Parathyroid adenoma (tissue), 2 donors: ENCODE data around the gene RNASEH2B.

Experiments used
- H2AFZ ChIP-seq: fragments of 300-600 bp; sonication (generic); one replicate; pipeline ENCODE4 v1.7.0; 2017; ENCODE audit warnings: antibody characterized with exemption, mild to moderate bottlenecking
- H3K27ac ChIP-seq: fragments of 300-600 bp; sonication (generic); one replicate; pipeline ENCODE4 v1.7.0; 2017
- H3K27me3 ChIP-seq: fragments of 300-600 bp; sonication (generic); one replicate; pipeline ENCODE4 v1.7.0; 2017; ENCODE audit warnings: low read length; ENCODE audit not compliant: control insufficient read depth, insufficient read depth
- H3K36me3 ChIP-seq: fragments of 300-600 bp; sonication (generic); one replicate; pipeline ENCODE4 v1.7.0; 2017; ENCODE audit warnings: low read length; ENCODE audit not compliant: control insufficient read depth, insufficient read depth
- H3K4me1 ChIP-seq: fragments of 300-600 bp; sonication (generic); one replicate; pipeline ENCODE4 v1.7.0; 2017; ENCODE audit warnings: control low read depth
- H3K4me2 ChIP-seq: fragments of 300-600 bp; sonication (generic); one replicate; pipeline ENCODE4 v1.7.0; 2017; ENCODE audit warnings: low read length
- H3K4me3 ChIP-seq: fragments of 300-600 bp; sonication (generic); one replicate; pipeline ENCODE4 v1.7.0; 2017; ENCODE audit warnings: low read depth, low read length
- H3K79me2 ChIP-seq: fragments of 300-600 bp; sonication (generic); one replicate; pipeline ENCODE4 v1.7.0; 2017; ENCODE audit warnings: control low read depth
- H3K9ac ChIP-seq: fragments of 300-600 bp; sonication (generic); one replicate; pipeline ENCODE4 v1.7.0; 2017; ENCODE audit warnings: mild to moderate bottlenecking
- H3K9me3 ChIP-seq: fragments of 300-600 bp; sonication (generic); one replicate; pipeline ENCODE4 v1.7.0; 2017; ENCODE audit warnings: low read length; ENCODE audit not compliant: control insufficient read depth
- CTCF ChIP-seq: fragments of 300-600 bp; sonication (generic); IDR thresholded peaks from one replicate; pipeline ENCODE4 v1.7.0; 2017; ENCODE audit warnings: antibody characterized with exemption, mild to moderate bottlenecking
- donor health status: primary hyperparathyroidism.

The RNASEH2B gene

GRCh38 chr13:50909605-50910484 is at the start of gene RNASEH2B:
Gene RNASEH2B, plus strand, starts transcription at chr13:50909791. Its CDS starts 286 bp downstream, at chr13:50910077.
- Histone ChIP-seq H3K9me3 (no peaks in the 10 kb centered on the region), H3K4me1 (peaks cover 5% of the 10 kb centered on the region), H3K36me3 (no peaks in the 10 kb centered on the region)

GRCh38 chr13:50864492-50864891 is 45.1 kb upstream of the RNASEH2B start:
- no peak overlapping the region for H2AFZ ChIP-seq
- H3K36me3 ChIP-seq: no peaks in the 10 kb centered on the region
- H3K79me2 ChIP-seq: no peaks in the 10 kb centered on the region
- H3K9ac ChIP-seq: no peak overlapping the region
- no peaks in the 10 kb centered on the region for H3K4me1 ChIP-seq
- H3K27ac ChIP-seq: no peak overlapping the region
- H3K4me2 ChIP-seq: no peak overlapping the region
- no peaks in the 10 kb centered on the region for H3K27me3 ChIP-seq
- TF ChIP-seq CTCF: no peak
- no peak overlapping the region for H3K4me3 ChIP-seq
- no peaks in the 10 kb centered on the region for H3K9me3 ChIP-seq

More at GRCh38 chr13:50909605-50910484, at the start of gene RNASEH2B:
- Histone ChIP-seq H3K79me2 (no peaks in the 10 kb centered on the region), H3K27ac (peak within 1 kb of the TSS; percentile 82), H3K4me2 (peak within 1 kb of the TSS; percentile 87), H3K9ac (peak within 1 kb of the TSS; percentile 67), H3K4me3 (peak within 1 kb of the TSS; percentile 80), H3K27me3 (no peaks in the 10 kb centered on the region), H2AFZ (peak within 1 kb of the TSS; percentile 93)
- no peak for TF ChIP-seq CTCF

- Histone ChIP-seq H3K36me3 (no peaks in the 10 kb centered on the region), H3K27me3 (no peaks in the 10 kb centered on the region), H2AFZ (no peak overlapping the region), H3K4me3 (no peak overlapping the region), H3K4me1 (no peaks in the 10 kb centered on the region), H3K9me3 (no peaks in the 10 kb centered on the region), H3K9ac (no peak overlapping the region), H3K4me2 (no peak overlapping the region), H3K27ac (no peak overlapping the region), H3K79me2 (no peaks in the 10 kb centered on the region)
- TF ChIP-seq CTCF: no peak
These were observed 42.6 kb upstream of the RNASEH2B start for GRCh38 chr13:50866817-50867636.

- no peaks in the 10 kb centered on the region for H3K9me3 ChIP-seq
- no peak for TF ChIP-seq CTCF
- no peak overlapping the region for H3K4me3 ChIP-seq
- no peaks in the 10 kb centered on the region for H3K79me2 ChIP-seq
- H3K27ac ChIP-seq: no peak overlapping the region
- H2AFZ ChIP-seq: no peak overlapping the region
- H3K36me3 ChIP-seq: no peaks in the 10 kb centered on the region
- no peaks in the 10 kb centered on the region for H3K4me1 ChIP-seq
- H3K4me2 ChIP-seq: no peak overlapping the region
- H3K9ac ChIP-seq: no peak overlapping the region
- H3K27me3 ChIP-seq: no peaks in the 10 kb centered on the region
These were observed 42.0 kb upstream of the RNASEH2B start for GRCh38 chr13:50867637-50867945.
